GM19193 (cell line): Measurements from ENCODE around the gene ZNF516.

Experiments
- POLR2A ChIP-seq: IDR thresholded peaks from 4 replicates; pipeline ENCODE4 v1.6.1; 2011; ENCODE audit not compliant: insufficient read depth, insufficient read length; ENCODE audit errors: extremely low read depth

The ZNF516 gene

GRCh38 chr18:76405681-76406356 lies 89.2 kb downstream of the ZNF516 start:
- no peak for TF ChIP-seq POLR2A

GRCh38 chr18:76405280-76405679 lies 89.8 kb downstream of the ZNF516 start:
- no peak for TF ChIP-seq POLR2A

- no peak for TF ChIP-seq POLR2A
Measured at GRCh38 chr18:76404345-76404831, 90.7 kb downstream of the ZNF516 start.

GRCh38 chr18:76402026-76402990 lies 92.7 kb downstream of the ZNF516 start:
- no peak for TF ChIP-seq POLR2A

GRCh38 chr18:76401498-76401897 lies 93.5 kb downstream of the ZNF516 start:
- TF ChIP-seq POLR2A, result no peak

GRCh38 chr18:76399613-76400391 lies 95.2 kb downstream of the ZNF516 start:
- no peak for TF ChIP-seq POLR2A

- no peak for TF ChIP-seq POLR2A
Measured at GRCh38 chr18:76398896-76399612, 96.0 kb downstream of the ZNF516 start.

- TF ChIP-seq POLR2A, result no peak
Measured at GRCh38 chr18:76398295-76398694, 96.7 kb downstream of the ZNF516 start.

GRCh38 chr18:76397631-76398030 lies 97.4 kb downstream of the ZNF516 start:
- no peak for TF ChIP-seq POLR2A

GRCh38 chr18:76396792-76397191 lies 98.2 kb downstream of the ZNF516 start:
- TF ChIP-seq POLR2A, result no peak

- TF ChIP-seq POLR2A, result no peak
Measured at GRCh38 chr18:76395609-76396008, 99.4 kb downstream of the ZNF516 start.

GRCh38 chr18:76394780-76395476 lies 100.1 kb downstream of the ZNF516 start:
- TF ChIP-seq POLR2A, result no peak

- TF ChIP-seq POLR2A, result no peak
Measured at GRCh38 chr18:76392349-76392748, 102.7 kb downstream of the ZNF516 start.

GRCh38 chr18:76391746-76392145 lies 103.3 kb downstream of the ZNF516 start:
- TF ChIP-seq POLR2A, result no peak

GRCh38 chr18:76391038-76391437 lies 104.0 kb downstream of the ZNF516 start:
- TF ChIP-seq POLR2A, result no peak
